ENCODE data around the gene NDNF. TPM values are rescaled to one million over a fixed set of nuclear protein-coding genes. Genes with fewer than 3 reads are reported as not detected.

The NDNF gene
- total RNA-seq, 1 experiment from 2014 or later, result 0.22 TPM

DNA sequence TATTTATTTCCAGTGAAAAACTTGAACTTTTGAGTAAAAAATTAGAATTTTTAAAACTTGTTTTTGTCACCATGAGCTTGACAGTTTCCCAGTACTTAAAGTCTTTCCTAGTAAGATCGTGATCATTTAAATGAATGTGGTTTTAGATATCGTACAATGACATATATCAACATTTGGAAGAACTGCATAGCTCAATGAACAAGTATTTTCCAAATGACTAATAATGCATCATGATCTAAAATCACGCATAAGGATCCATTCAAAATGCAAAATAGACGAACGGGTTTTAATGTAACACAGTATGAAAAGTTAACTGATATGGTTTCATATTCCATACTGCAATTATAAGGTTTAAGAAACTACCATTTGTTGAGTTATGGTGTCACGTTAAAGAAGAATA is 4.1 kb upstream of the NDNF start:
- no peaks in the 10 kb centered on the region for H4K20me1 ChIP-seq (ENCODE audit: insufficient read depth)
- H3K27me3 ChIP-seq (ENCODE audit: insufficient read depth, low read length), result 0 out of 2 replicates have a peak, but pooled peaks cover 4% of the 10 kb centered on the region
- intact Hi-C loops (cut with micrococcal nuclease), result no loop called here
- ChIA-PET RAD21 (ENCODE audit: low non-redundant PET in 1 of 2, low total read pairs in 2 of 2, uncharacterized antibody in 2 of 2, unreplicated experiment in 2 of 2) (no interaction called here), POLR2A (no interaction called here), CTCF (no interaction called here)
- ATAC-seq (no peak), DNase-seq (ENCODE audit: low read depth, low spot score) (no peak)
- no peaks in the 10 kb centered on the region for H3K9me3 ChIP-seq (ENCODE audit: control insufficient read depth in 1 of 2, insufficient read depth in 1 of 2, low read depth in 1 of 2, low read length in 2 of 2)
- no peaks in the 10 kb centered on the region for H3K79me2 ChIP-seq (ENCODE audit: insufficient read depth, low read length)
- no peaks in the 10 kb centered on the region for H3K9me2 ChIP-seq (ENCODE audit: insufficient read depth)
- peaks cover 0 to 11% of the 10 kb centered on the region in 2 experiments; a peak in 3 of 4 replicates for H3K4me1 ChIP-seq (ENCODE audit: control insufficient read depth in 1 of 2, insufficient read depth in 2 of 2, low read length in 2 of 2)
- no peak overlapping the region for H3K9ac ChIP-seq (ENCODE audit: low read length)
- H3K4me2 ChIP-seq (ENCODE audit: low read length), result no peak overlapping the region
- H3K27ac ChIP-seq (ENCODE audit: low read depth, low read length), result no peak overlapping the region
- no peak for TF ChIP-seq ZNF274 (IDR thresholded peaks at IDR 0.05; ENCODE audit: low read depth, low read length)
- no peak for TF ChIP-seq SP1 (IDR thresholded peaks at IDR 0.05; ENCODE audit: low read depth)
- no peak for TF ChIP-seq YY1 (IDR thresholded peaks at IDR 0.05; ENCODE audit: extremely low read depth, insufficient replicate concordance, low read depth, low read length)
- no peak for TF ChIP-seq POLR2A (IDR thresholded peaks at IDR 0.05; ENCODE audit: borderline replicate concordance, extremely low read depth, insufficient read depth, insufficient read length)
- TF ChIP-seq EZH2phosphoT487 (IDR thresholded peaks at IDR 0.05; ENCODE audit: borderline replicate concordance), result no peak
- TF ChIP-seq FOSL1 (IDR thresholded peaks at IDR 0.05; ENCODE audit: low read depth), result no peak
- TF ChIP-seq EZH2 (IDR thresholded peaks at IDR 0.05), result no peak
- H3K4me3 ChIP-seq (replicated peaks in 1 of 2; ENCODE audit: low read depth in 1 of 2, low read length in 2 of 2), result no peak overlapping the region
- H2AFZ ChIP-seq (ENCODE audit: low read depth, low read length, poor library complexity, severe bottlenecking), result no peak overlapping the region
- no peaks in the 10 kb centered on the region for H3K36me3 ChIP-seq (ENCODE audit: control insufficient read depth in 1 of 2, insufficient read depth in 2 of 2, low read length in 2 of 2)
- no TSS peak for BruUV-seq (replicated peaks)

- Histone ChIP-seq H4K20me1 (ENCODE audit: insufficient read depth) (no peaks in the 10 kb centered on the region), H3K4me1 (ENCODE audit: control insufficient read depth in 1 of 2, insufficient read depth in 2 of 2, low read length in 2 of 2) (peaks cover 0 to 12% of the 10 kb centered on the region in 2 experiments; a peak in 3 of 4 replicates), H3K4me2 (ENCODE audit: low read length) (no peak overlapping the region), H3K27me3 (ENCODE audit: insufficient read depth, low read length) (0 out of 2 replicates have a peak, but pooled peaks cover 5% of the 10 kb centered on the region), H3K4me3 (replicated peaks in 1 of 2; ENCODE audit: low read depth in 1 of 2, low read length in 2 of 2) (no peak overlapping the region), H3K27ac (ENCODE audit: low read depth, low read length) (no peak overlapping the region), H3K79me2 (ENCODE audit: insufficient read depth, low read length) (no peaks in the 10 kb centered on the region), H2AFZ (ENCODE audit: low read depth, low read length, poor library complexity, severe bottlenecking) (peak overlapping the region; percentile 12), H3K36me3 (ENCODE audit: control insufficient read depth in 1 of 2, insufficient read depth in 2 of 2, low read length in 2 of 2) (no peaks in the 10 kb centered on the region), H3K9me2 (ENCODE audit: insufficient read depth) (no peaks in the 10 kb centered on the region), H3K9me3 (ENCODE audit: control insufficient read depth in 1 of 2, insufficient read depth in 1 of 2, low read depth in 1 of 2, low read length in 2 of 2) (no peaks in the 10 kb centered on the region), H3K9ac (ENCODE audit: low read length) (no peak overlapping the region)
- intact Hi-C loops (cut with micrococcal nuclease), result no loop called here
- ChIA-PET CTCF (no interaction called here), POLR2A (no interaction called here), RAD21 (ENCODE audit: low non-redundant PET in 1 of 2, low total read pairs in 2 of 2, uncharacterized antibody in 2 of 2, unreplicated experiment in 2 of 2) (no interaction called here)
- DNase-seq (ENCODE audit: low read depth, low spot score) (no peak), ATAC-seq (no peak)
- BruUV-seq (replicated peaks), result no TSS peak
- no peak for TF ChIP-seq CBX3 (IDR thresholded peaks at IDR 0.05; ENCODE audit: low read depth)
- TF ChIP-seq POLR2A (IDR thresholded peaks at IDR 0.05; ENCODE audit: borderline replicate concordance, extremely low read depth, insufficient read depth, insufficient read length), result no peak
- no peak for TF ChIP-seq REST (IDR thresholded peaks at IDR 0.05; ENCODE audit: low read depth)
- TF ChIP-seq CEBPB (IDR thresholded peaks at IDR 0.05; ENCODE audit: low read depth), result no peak
- no peak for TF ChIP-seq EZH2 (IDR thresholded peaks at IDR 0.05)
These were observed 1.5 kb upstream of the NDNF start for GRCh38 chr4:121073672-121074381.

Measured in HCT116 (cell line).